PC-9 (cell line): Measurements from ENCODE around the gene CNTNAP2. TPM values are rescaled to one million over a fixed set of nuclear protein-coding genes. Genes with fewer than 3 reads are reported as not detected.

ENCODE experiments used
- BruUV-seq: library from RNA; stranded (reverse); fragments of 400-500 nt; replicated peaks from 2 replicates; lab custom pipeline; 2021; lab: Mats Ljungman, UMichigan
- CTCF ChIA-PET: fragments of 300-600 bp; sonication (Branson Sonifier 250); formaldehyde crosslinking; loops from one replicate; lab custom pipeline; 2022; ENCODE audit warnings: antibody characterized with exemption; lab: Charles Lee
- POLR2A ChIA-PET: fragments of 300-600 bp; sonication (Branson Sonifier 250); formaldehyde crosslinking; loops from one replicate; lab custom pipeline; 2022; ENCODE audit warnings: antibody characterized with exemption; ENCODE audit not compliant: unreplicated experiment; lab: Charles Lee
- DNase-seq, 2 experiments: peaks; one replicate each; pipeline versions ENCODE4 v3.0.0 to v3.0.0-alpha.2; 2015 to 2022; ENCODE audit warnings: mixed read lengths in 1 of 2
- H2AFZ ChIP-seq: fragments of 200-600 bp; sonication (generic); 2 replicates; pipeline ENCODE4 v1.8.1; 2017; ENCODE audit warnings: antibody characterized with exemption
- H3F3A ChIP-seq: fragments of 200-600 bp; sonication (generic); 2 replicates; pipeline ENCODE4 v1.8.1; 2017; ENCODE audit warnings: antibody characterized with exemption, mild to moderate bottlenecking, low read depth; ENCODE audit not compliant: insufficient read depth
- H3K27ac ChIP-seq: fragments of 200-600 bp; sonication (generic); 2 replicates; pipeline ENCODE4 v1.6.1; 2016; ENCODE audit warnings: mixed run types
- H3K27me3 ChIP-seq: fragments of 200-600 bp; sonication (generic); 2 replicates; pipeline ENCODE4 v1.6.1; 2016; ENCODE audit warnings: low read depth, mixed run types; ENCODE audit not compliant: insufficient read depth
- H3K36me3 ChIP-seq: fragments of 200-600 bp; sonication (generic); 2 replicates; pipeline ENCODE4 v1.6.1; 2016; ENCODE audit warnings: low read depth, mixed run types
- H3K4me1 ChIP-seq: fragments of 200-600 bp; sonication (generic); replicated peaks from 2 replicates; pipeline ENCODE4 v1.6.1; 2016; ENCODE audit warnings: mixed run types; ENCODE audit not compliant: insufficient read depth
- H3K4me2 ChIP-seq: fragments of 200-600 bp; sonication (generic); 2 replicates; pipeline ENCODE4 v1.6.1; 2017; ENCODE audit warnings: mixed run types
- H3K4me3 ChIP-seq: fragments of 200-600 bp; sonication (generic); 2 replicates; pipeline ENCODE4 v1.6.1; 2016; ENCODE audit warnings: mixed run types
- H3K79me2 ChIP-seq: fragments of 200-600 bp; sonication (generic); 2 replicates; pipeline ENCODE4 v1.6.1; 2017; ENCODE audit warnings: low read depth, mixed run types
- H3K9me2 ChIP-seq: fragments of 200-600 bp; sonication (generic); 2 replicates; pipeline ENCODE4 v1.8.1; 2017; ENCODE audit warnings: mild to moderate bottlenecking; ENCODE audit not compliant: insufficient read depth
- H3K9me3 ChIP-seq: fragments of 200-600 bp; sonication (generic); 2 replicates; pipeline ENCODE4 v1.8.1; 2016; ENCODE audit warnings: low read depth; ENCODE audit not compliant: insufficient read depth
- H4K20me1 ChIP-seq: fragments of 200-600 bp; sonication (generic); 2 replicates; pipeline ENCODE4 v1.8.1; 2017; ENCODE audit not compliant: insufficient read depth
- EZH2 ChIP-seq: fragments of 200-600 bp; sonication (generic); IDR thresholded peaks from 2 replicates; pipeline ENCODE4 v1.8.0; 2017; ENCODE audit warnings: antibody characterized with exemption, low read depth
- intact Hi-C: fragments of 100-400 bp; cut with micrococcal nuclease; formaldehyde crosslinking; loops from one replicate; pipeline ENCODE4 v1.10.0; 2022; ENCODE audit not compliant: unreplicated experiment
- total RNA-seq: library from RNA; stranded (reverse); gene quantifications from 2 replicates; pipeline ENCODE4 v1.2.3, GENCODE V29; 2021
- TF ChIP-seq, protein P1 (sequence below): fragments of 200-600 bp; sonication (generic); conservative IDR thresholded peaks from 2 replicates; pipeline ENCODE4 v1.6.1; 2017; ENCODE audit warnings: mixed run types, antibody characterized with exemption, mild to moderate bottlenecking, moderate library complexity

Gene CNTNAP2
- total RNA-seq, 1 experiment from 2014 or later = not detected

- no peak overlapping the region for H2AFZ ChIP-seq
- POLR2A ChIA-PET = no interaction called here
These were observed 2186.9 kb downstream of the CNTNAP2 start for GRCh38 chr7:148303295-148304082.

DNA sequence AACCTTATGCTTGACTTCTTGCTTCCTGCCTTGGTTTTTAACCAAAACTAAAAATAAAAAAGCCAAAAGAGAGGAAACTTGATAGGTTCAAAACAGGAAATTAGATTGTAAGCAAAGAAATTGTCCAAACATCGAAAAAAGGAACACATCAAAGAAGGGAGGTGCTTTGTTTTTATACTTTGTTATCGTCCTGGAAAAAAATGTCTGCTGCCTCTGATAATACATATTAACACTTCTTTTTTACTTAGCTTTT is 2187.4 kb downstream of the CNTNAP2 start:
- BruUV-seq = no TSS peak
- TF ChIP-seq EZH2 = no peak
- TF ChIP-seq, protein P1, sequence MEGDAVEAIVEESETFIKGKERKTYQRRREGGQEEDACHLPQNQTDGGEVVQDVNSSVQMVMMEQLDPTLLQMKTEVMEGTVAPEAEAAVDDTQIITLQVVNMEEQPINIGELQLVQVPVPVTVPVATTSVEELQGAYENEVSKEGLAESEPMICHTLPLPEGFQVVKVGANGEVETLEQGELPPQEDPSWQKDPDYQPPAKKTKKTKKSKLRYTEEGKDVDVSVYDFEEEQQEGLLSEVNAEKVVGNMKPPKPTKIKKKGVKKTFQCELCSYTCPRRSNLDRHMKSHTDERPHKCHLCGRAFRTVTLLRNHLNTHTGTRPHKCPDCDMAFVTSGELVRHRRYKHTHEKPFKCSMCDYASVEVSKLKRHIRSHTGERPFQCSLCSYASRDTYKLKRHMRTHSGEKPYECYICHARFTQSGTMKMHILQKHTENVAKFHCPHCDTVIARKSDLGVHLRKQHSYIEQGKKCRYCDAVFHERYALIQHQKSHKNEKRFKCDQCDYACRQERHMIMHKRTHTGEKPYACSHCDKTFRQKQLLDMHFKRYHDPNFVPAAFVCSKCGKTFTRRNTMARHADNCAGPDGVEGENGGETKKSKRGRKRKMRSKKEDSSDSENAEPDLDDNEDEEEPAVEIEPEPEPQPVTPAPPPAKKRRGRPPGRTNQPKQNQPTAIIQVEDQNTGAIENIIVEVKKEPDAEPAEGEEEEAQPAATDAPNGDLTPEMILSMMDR = no peak
- Histone ChIP-seq H3K36me3 (no peaks in the 10 kb centered on the region), H3K4me2 (no peak overlapping the region), H2AFZ (no peak overlapping the region), H3F3A (no peaks in the 10 kb centered on the region), H3K79me2 (no peaks in the 10 kb centered on the region), H3K9me3 (no peaks in the 10 kb centered on the region; the same call in 1 of the 2 replicates), H4K20me1 (no peaks in the 10 kb centered on the region), H3K9me2 (no peaks in the 10 kb centered on the region), H3K27me3 (peaks cover 16% of the 10 kb centered on the region), H3K4me1 (no peaks in the 10 kb centered on the region), H3K27ac (no peak overlapping the region), H3K4me3 (no peak overlapping the region)
- POLR2A ChIA-PET = no interaction called here
- intact Hi-C loops = no loop called here
- no peak for DNase-seq
- CTCF ChIA-PET = no interaction called here

More at GRCh38 chr7:148303295-148304082, 2186.9 kb downstream of the CNTNAP2 start:
- no peaks in the 10 kb centered on the region for H3K79me2 ChIP-seq
- no peaks in the 10 kb centered on the region for H3F3A ChIP-seq
- H3K4me1 ChIP-seq = no peaks in the 10 kb centered on the region
- DNase-seq = no peak
- intact Hi-C loops = no loop called here
- TF ChIP-seq EZH2 = no peak
- TF ChIP-seq, protein P1 = no peak
- peaks cover 14% of the 10 kb centered on the region for H3K27me3 ChIP-seq
- H3K36me3 ChIP-seq = no peaks in the 10 kb centered on the region
- H3K4me2 ChIP-seq = no peak overlapping the region
- H3K9me3 ChIP-seq = no peaks in the 10 kb centered on the region; the same call in 1 of the 2 replicates
- H3K27ac ChIP-seq = no peak overlapping the region
- H4K20me1 ChIP-seq = no peaks in the 10 kb centered on the region
- BruUV-seq = no TSS peak
- CTCF ChIA-PET = no interaction called here
- H3K9me2 ChIP-seq = no peaks in the 10 kb centered on the region
- H3K4me3 ChIP-seq = no peak overlapping the region

- Histone ChIP-seq H3K27me3 (peaks cover 21% of the 10 kb centered on the region), H3K9me2 (no peaks in the 10 kb centered on the region), H2AFZ (no peak overlapping the region), H3K79me2 (no peaks in the 10 kb centered on the region), H3K36me3 (no peaks in the 10 kb centered on the region), H3K9me3 (no peaks in the 10 kb centered on the region; the same call in 1 of the 2 replicates), H3F3A (no peaks in the 10 kb centered on the region), H3K4me3 (no peak overlapping the region), H3K27ac (no peak overlapping the region), H3K4me2 (no peak overlapping the region), H3K4me1 (no peaks in the 10 kb centered on the region), H4K20me1 (no peaks in the 10 kb centered on the region)
- no peak for DNase-seq
- TF ChIP-seq, protein P1 = no peak
- TF ChIP-seq EZH2 = no peak
- POLR2A ChIA-PET = no interaction called here
- intact Hi-C loops = no loop called here
- no TSS peak for BruUV-seq
- CTCF ChIA-PET = no interaction called here
These were observed 2187.9 kb downstream of the CNTNAP2 start for GRCh38 chr7:148304456-148304855.
